Measurements from ENCODE around the gene FLAD1. TPM values are rescaled to one million over a fixed set of nuclear protein-coding genes. Genes with fewer than 3 reads are reported as not detected.

FLAD1 gene
- total RNA-seq, 1 experiment from 2014 or later, result 88.3 TPM

- TF ChIP-seq ARID4B (CRISPR knock-in tag; IDR thresholded peaks at IDR 0.05; ENCODE audit: borderline replicate concordance) (no peak), GRHL2 (CRISPR knock-in tag; IDR thresholded peaks at IDR 0.05; ENCODE audit: insufficient replicate concordance, severe bottlenecking) (no peak), GABPB1 (CRISPR knock-in tag; IDR thresholded peaks at IDR 0.05) (no peak), ZNF396 (CRISPR knock-in tag; IDR thresholded peaks at IDR 0.05; ENCODE audit: borderline replicate concordance) (no peak), ZNF423 (CRISPR knock-in tag; IDR thresholded peaks at IDR 0.05) (no peak), PRRX2 (CRISPR knock-in tag; IDR thresholded peaks at IDR 0.05) (no peak), ATF6 (CRISPR knock-in tag; IDR thresholded peaks at IDR 0.05) (no peak)
These were observed 43.4 kb downstream of the FLAD1 start (continued) for GRCh38 chr1:155026588-155026987.

- DNase-seq (ENCODE audit: low spot score), result no peak
- no peaks in the 10 kb centered on the region for H3K36me3 Mint-ChIP-seq
- ChIA-PET CTCF (interaction anchor here (1.0 to 2.3 kb wide), 4 partner anchors 12 to 55 kb away, joined by 3 to 6 read pairs (median 4); no protein-coding TSS in a partner anchor), POLR2A (interaction anchor here (0.5 kb wide), 1 partner anchor 386 kb away, joined by 3 read pairs; no protein-coding TSS in a partner anchor)
- no peak overlapping the region for H3K4me3 Mint-ChIP-seq
- peaks cover 3% of the 10 kb centered on the region; the same call in 1 of the 2 replicates for H3K27me3 Mint-ChIP-seq (ENCODE audit: low read depth)
- no peaks in the 10 kb centered on the region for H3K9me3 Mint-ChIP-seq
- no peak for TF ChIP-seq ZNF532 (CRISPR knock-in tag; IDR thresholded peaks at IDR 0.05; ENCODE audit: borderline replicate concordance)
- no peak for TF ChIP-seq HMGXB4 (CRISPR knock-in tag; IDR thresholded peaks at IDR 0.05)
- TF ChIP-seq CREM (CRISPR knock-in tag; IDR thresholded peaks at IDR 0.05), result no peak
- TF ChIP-seq ATF6 (CRISPR knock-in tag; IDR thresholded peaks at IDR 0.05), result no peak
- TF ChIP-seq ZMAT4 (CRISPR knock-in tag; IDR thresholded peaks at IDR 0.05), result no peak
- TF ChIP-seq ZNF263 (CRISPR knock-in tag; IDR thresholded peaks at IDR 0.05; ENCODE audit: low read depth), result peak; percentile 63; the same call in 1 of the 2 replicates
- no peaks in the 10 kb centered on the region for H3K4me1 Mint-ChIP-seq
- no peak overlapping the region for H3K27ac Mint-ChIP-seq
- no peak for ATAC-seq
These were observed 46.5 kb downstream of the FLAD1 start for GRCh38 chr1:155029513-155030242.
